ENCODE data around the gene ANKS1B. TPM values are rescaled to one million over a fixed set of nuclear protein-coding genes. Genes with fewer than 3 reads are reported as not detected.

The ANKS1B gene
- total RNA-seq, 1 experiment from 2014 or later, result 0.61 TPM

DNA sequence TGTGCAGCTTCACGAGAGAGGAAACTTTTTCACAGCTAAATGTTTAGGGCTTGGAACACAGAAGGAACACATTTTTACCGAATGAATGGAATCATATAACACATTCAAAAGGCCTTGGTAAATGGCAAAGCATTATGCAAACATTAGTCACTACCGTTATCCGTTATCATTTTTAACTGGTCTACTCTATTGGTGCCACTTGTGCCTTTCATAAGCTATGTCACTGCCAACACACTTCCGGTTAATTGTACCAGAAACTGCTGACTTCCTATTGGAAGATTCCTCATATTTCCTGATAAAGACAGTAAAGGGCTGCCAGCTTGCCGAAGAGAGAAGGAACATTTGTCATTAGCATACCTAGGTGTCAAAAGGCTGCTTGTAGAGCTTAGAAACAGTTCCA, 1170.5 kb downstream of the ANKS1B start:
- Histone ChIP-seq H3K4me1 (no peaks in the 10 kb centered on the region), H3K36me3 (ENCODE audit: control insufficient read depth, insufficient read depth, low read length) (no peaks in the 10 kb centered on the region), H3K4me3 (ENCODE audit: low read depth, low read length) (no peak overlapping the region), H3K9me3 (no peaks in the 10 kb centered on the region), H3K27me3 (replicated peaks; ENCODE audit: control insufficient read depth, insufficient read depth, low read length) (no peaks in the 10 kb centered on the region)
- no TSS peak for BruUV-seq (replicated peaks)
- DNase-seq, result no peak
- H3K27me3 Mint-ChIP-seq (ENCODE audit: insufficient read depth, unreplicated experiment), result peaks cover 10% of the 10 kb centered on the region
- no peaks in the 10 kb centered on the region for H3K9me3 Mint-ChIP-seq (ENCODE audit: unreplicated experiment)
- H3K36me3 Mint-ChIP-seq (ENCODE audit: insufficient read depth, unreplicated experiment), result no peaks in the 10 kb centered on the region
- CTCF ChIA-PET, result no interaction called here
- POLR2A ChIA-PET, result no interaction called here
- H3K4me1 Mint-ChIP-seq (ENCODE audit: low read depth, unreplicated experiment), result peaks cover 2% of the 10 kb centered on the region
- no peak overlapping the region for H3K27ac Mint-ChIP-seq (ENCODE audit: unreplicated experiment)
- intact Hi-C loops (cut with micrococcal nuclease; ENCODE audit: unreplicated experiment), result no loop called here
- no peak overlapping the region for H3K4me3 Mint-ChIP-seq (ENCODE audit: unreplicated experiment)
- TF ChIP-seq, protein P1, sequence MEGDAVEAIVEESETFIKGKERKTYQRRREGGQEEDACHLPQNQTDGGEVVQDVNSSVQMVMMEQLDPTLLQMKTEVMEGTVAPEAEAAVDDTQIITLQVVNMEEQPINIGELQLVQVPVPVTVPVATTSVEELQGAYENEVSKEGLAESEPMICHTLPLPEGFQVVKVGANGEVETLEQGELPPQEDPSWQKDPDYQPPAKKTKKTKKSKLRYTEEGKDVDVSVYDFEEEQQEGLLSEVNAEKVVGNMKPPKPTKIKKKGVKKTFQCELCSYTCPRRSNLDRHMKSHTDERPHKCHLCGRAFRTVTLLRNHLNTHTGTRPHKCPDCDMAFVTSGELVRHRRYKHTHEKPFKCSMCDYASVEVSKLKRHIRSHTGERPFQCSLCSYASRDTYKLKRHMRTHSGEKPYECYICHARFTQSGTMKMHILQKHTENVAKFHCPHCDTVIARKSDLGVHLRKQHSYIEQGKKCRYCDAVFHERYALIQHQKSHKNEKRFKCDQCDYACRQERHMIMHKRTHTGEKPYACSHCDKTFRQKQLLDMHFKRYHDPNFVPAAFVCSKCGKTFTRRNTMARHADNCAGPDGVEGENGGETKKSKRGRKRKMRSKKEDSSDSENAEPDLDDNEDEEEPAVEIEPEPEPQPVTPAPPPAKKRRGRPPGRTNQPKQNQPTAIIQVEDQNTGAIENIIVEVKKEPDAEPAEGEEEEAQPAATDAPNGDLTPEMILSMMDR (IDR thresholded peaks at IDR 0.05; ENCODE audit: insufficient read depth in 1 of 2, low read depth in 1 of 2, low read length in 1 of 2, severe bottlenecking in 1 of 2, unreplicated experiment in 1 of 2), result no peak

DNA sequence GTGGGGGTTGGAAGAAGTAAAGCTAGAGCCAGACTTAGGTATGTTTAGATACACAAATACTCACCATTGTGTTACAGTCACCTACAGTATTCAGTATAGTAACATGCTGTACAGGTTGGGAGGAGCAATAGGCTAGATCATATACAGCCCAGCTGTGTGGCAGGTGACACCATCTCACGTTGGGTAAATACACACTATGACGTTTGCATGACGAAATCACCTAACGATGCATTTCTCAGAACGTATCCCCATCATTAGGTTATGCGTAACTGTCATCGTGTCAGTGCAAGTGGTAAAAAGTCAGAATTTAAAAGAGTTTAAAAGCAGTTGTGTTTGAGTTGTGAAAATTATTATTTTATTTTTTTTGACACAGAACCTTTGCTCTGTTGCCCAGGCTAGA, 1172.5 kb downstream of the ANKS1B start:
- peaks cover 18% of the 10 kb centered on the region for H3K4me1 Mint-ChIP-seq (ENCODE audit: low read depth, unreplicated experiment)
- H3K36me3 Mint-ChIP-seq (ENCODE audit: insufficient read depth, unreplicated experiment), result no peaks in the 10 kb centered on the region
- POLR2A ChIA-PET, result no interaction called here
- intact Hi-C loops (cut with micrococcal nuclease; ENCODE audit: unreplicated experiment), result no loop called here
- peaks cover 12% of the 10 kb centered on the region; the same call in 1 of the 2 replicates for H3K4me1 ChIP-seq
- CTCF ChIA-PET, result no interaction called here
- no peak overlapping the region for H3K4me3 ChIP-seq (ENCODE audit: low read depth, low read length)
- no peaks in the 10 kb centered on the region; the same call in 1 of the 2 replicates for H3K27me3 ChIP-seq (replicated peaks; ENCODE audit: control insufficient read depth, insufficient read depth, low read length)
- peaks cover 10% of the 10 kb centered on the region for H3K27me3 Mint-ChIP-seq (ENCODE audit: insufficient read depth, unreplicated experiment)
- TF ChIP-seq, protein P1 (IDR thresholded peaks at IDR 0.05; ENCODE audit: insufficient read depth in 1 of 2, low read depth in 1 of 2, low read length in 1 of 2, severe bottlenecking in 1 of 2, unreplicated experiment in 1 of 2), result no peak
- no peak for DNase-seq
- no peaks in the 10 kb centered on the region for H3K9me3 Mint-ChIP-seq (ENCODE audit: unreplicated experiment)
- H3K27ac Mint-ChIP-seq (ENCODE audit: unreplicated experiment), result no peak overlapping the region
- no peak overlapping the region for H3K4me3 Mint-ChIP-seq (ENCODE audit: unreplicated experiment)
- BruUV-seq (replicated peaks), result no TSS peak
- no peaks in the 10 kb centered on the region for H3K36me3 ChIP-seq (ENCODE audit: control insufficient read depth, insufficient read depth, low read length)
- H3K9me3 ChIP-seq, result no peaks in the 10 kb centered on the region

DNA sequence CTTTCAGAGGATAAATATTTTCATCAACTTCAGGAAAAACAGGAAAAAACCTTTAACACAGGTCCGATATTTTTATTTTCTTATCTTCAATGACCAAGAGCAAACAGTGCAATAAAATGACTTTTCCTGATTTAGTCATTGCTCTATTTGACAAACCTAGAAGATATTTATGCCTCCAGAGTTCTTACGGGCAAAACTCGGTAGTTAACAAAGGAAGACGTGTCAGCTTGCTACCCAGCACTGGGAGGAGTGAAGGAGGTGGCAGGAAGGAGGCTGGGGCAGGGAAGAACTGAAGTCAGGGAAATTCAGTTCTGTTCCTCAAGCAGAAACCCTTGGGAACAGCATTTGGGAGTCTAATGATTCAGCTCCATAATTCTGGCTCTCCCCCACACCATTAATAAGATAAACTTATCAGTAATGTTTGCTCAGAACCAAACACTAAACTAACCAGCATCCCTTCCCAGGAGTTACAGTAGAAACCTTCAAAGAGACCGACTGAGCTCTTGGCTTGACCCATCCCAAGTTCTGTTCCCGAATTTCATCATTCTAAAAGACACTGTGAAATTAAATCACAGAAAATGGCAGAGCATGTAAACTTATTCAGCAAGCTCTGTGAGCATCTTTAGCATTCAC, 1176.4 kb downstream of the ANKS1B start:
- Mint-ChIP-seq H3K4me3 (ENCODE audit: unreplicated experiment) (no peak overlapping the region), H3K9me3 (ENCODE audit: unreplicated experiment) (no peaks in the 10 kb centered on the region), H3K4me1 (ENCODE audit: low read depth, unreplicated experiment) (peaks cover 18% of the 10 kb centered on the region), H3K27ac (ENCODE audit: unreplicated experiment) (no peak overlapping the region), H3K36me3 (ENCODE audit: insufficient read depth, unreplicated experiment) (no peaks in the 10 kb centered on the region), H3K27me3 (ENCODE audit: insufficient read depth, unreplicated experiment) (peaks cover 3% of the 10 kb centered on the region)
- CTCF ChIA-PET, result no interaction called here
- Histone ChIP-seq H3K4me3 (ENCODE audit: low read depth, low read length) (no peak overlapping the region), H3K27me3 (replicated peaks; ENCODE audit: control insufficient read depth, insufficient read depth, low read length) (no peaks in the 10 kb centered on the region; the same call in 1 of the 2 replicates), H3K4me1 (peaks cover 12% of the 10 kb centered on the region; the same call in 1 of the 2 replicates), H3K9me3 (no peaks in the 10 kb centered on the region), H3K36me3 (ENCODE audit: control insufficient read depth, insufficient read depth, low read length) (no peaks in the 10 kb centered on the region)
- DNase-seq, result peak in 1 of 2 experiments; percentile 8
- TF ChIP-seq, protein P1 (IDR thresholded peaks at IDR 0.05; ENCODE audit: insufficient read depth in 1 of 2, low read depth in 1 of 2, low read length in 1 of 2, severe bottlenecking in 1 of 2, unreplicated experiment in 1 of 2), result no peak
- POLR2A ChIA-PET, result no interaction called here
- intact Hi-C loops (cut with micrococcal nuclease; ENCODE audit: unreplicated experiment), result no loop called here
- BruUV-seq (replicated peaks), result no TSS peak

Data from Caco-2 (cell line).